GM08714 (cell line): ENCODE data around the gene MIPOL1.
"Not testable (repeated sequence)": the region's sequence is repeated elsewhere in the genome, so short reads cannot be mapped to it uniquely, and the experiment has no call there.

ENCODE experiments used
- H3K4me3 ChIP-seq: fragments of 200-500 bp; sonication (Bioruptor generic); 2 replicates; pipeline ENCODE4 v1.5.1; 2014; ENCODE audit warnings: mild to moderate bottlenecking, low read length, inconsistent platforms
- ZNF274 ChIP-seq: IDR thresholded peaks from 2 replicates; pipeline ENCODE4 v1.6.1; 2012; ENCODE audit warnings: mild to moderate bottlenecking, low read depth, low read length

Gene MIPOL1

DNA sequence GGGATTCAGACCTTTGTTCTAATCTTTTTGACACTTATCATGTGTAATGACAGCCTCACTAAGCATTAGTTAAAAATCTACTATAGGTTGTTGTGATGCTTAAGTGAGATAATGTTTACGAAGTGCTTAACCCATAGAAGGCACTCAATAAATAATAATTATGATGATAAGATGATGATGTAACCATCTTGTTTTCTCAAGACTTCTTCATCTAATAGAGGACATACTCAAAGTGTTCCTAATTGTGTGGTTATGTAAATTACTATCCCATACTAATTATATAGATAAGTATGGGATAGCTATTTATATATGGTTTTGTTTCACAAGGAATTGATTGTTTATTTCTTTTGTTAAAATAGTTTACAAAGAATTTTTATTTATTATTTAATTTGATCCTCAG is 76.9 kb downstream of the MIPOL1 start:
- H3K4me3 ChIP-seq: no peak overlapping the region
- no peak for TF ChIP-seq ZNF274

GRCh38 chr14:37275963-37276362 is 78.2 kb downstream of the MIPOL1 start:
- TF ChIP-seq ZNF274: no peak
- no peak overlapping the region for H3K4me3 ChIP-seq

- H3K4me3 ChIP-seq: no peak overlapping the region
- no peak for TF ChIP-seq ZNF274
Observed at GRCh38 chr14:37278636-37279538, 81.2 kb downstream of the MIPOL1 start.

GRCh38 chr14:37279818-37280217 is 82.1 kb downstream of the MIPOL1 start:
- no peak for TF ChIP-seq ZNF274
- no peak overlapping the region for H3K4me3 ChIP-seq

DNA sequence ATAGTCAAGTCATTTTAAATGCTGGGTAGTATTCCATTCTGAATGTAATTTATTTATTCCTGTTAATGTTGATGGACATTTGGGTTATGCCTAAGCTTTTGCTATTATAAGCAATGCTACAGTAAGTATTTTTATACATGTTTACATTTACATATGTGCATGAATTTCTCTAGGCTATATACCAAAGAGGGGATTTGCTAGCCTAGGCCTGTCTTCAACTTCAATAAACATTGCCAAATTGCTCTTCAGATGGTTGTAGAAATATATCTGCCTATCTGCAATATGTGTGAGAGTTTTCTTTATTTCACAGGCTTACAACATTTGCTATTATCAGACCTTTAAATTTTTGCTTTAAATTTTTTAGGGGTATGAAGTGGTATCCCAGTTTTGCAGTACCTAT is 87.0 kb downstream of the MIPOL1 start:
- TF ChIP-seq ZNF274: no peak
- no peak overlapping the region for H3K4me3 ChIP-seq

GRCh38 chr14:37285220-37285619 is 87.5 kb downstream of the MIPOL1 start:
- H3K4me3 ChIP-seq: no peak overlapping the region
- no peak for TF ChIP-seq ZNF274

GRCh38 chr14:37289688-37290087 is 92.0 kb downstream of the MIPOL1 start:
- H3K4me3 ChIP-seq: no peak overlapping the region
- no peak for TF ChIP-seq ZNF274

DNA sequence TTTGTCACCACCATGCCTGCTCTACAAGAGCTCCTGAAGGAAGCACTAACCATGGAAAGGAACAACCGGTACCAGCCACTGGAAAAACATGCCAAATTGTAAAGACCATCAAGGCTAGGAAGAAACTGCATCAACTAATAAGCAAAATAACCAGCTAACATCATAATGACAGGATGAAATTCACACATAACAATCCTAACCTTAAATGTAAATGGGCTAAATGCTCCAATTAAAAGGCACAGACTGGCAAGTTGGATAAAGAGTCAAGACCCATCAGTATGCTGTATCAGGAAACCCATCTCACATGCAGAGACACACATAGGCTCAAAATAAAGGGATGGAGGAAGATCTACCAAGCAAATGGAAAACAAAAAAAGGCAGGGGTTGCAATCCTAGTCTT is 97.5 kb downstream of the MIPOL1 start:
- H3K4me3 ChIP-seq: not testable (repeated sequence)

- no peak overlapping the region for H3K4me3 ChIP-seq
- no peak for TF ChIP-seq ZNF274
Observed at GRCh38 chr14:37311252-37311651, 113.5 kb downstream of the MIPOL1 start.

GRCh38 chr14:37318938-37319337 is 121.2 kb downstream of the MIPOL1 start:
- no peak for TF ChIP-seq ZNF274
- no peak overlapping the region for H3K4me3 ChIP-seq

GRCh38 chr14:37320106-37320505 is 122.4 kb downstream of the MIPOL1 start:
- no peak for TF ChIP-seq ZNF274
- H3K4me3 ChIP-seq: no peak overlapping the region

- H3K4me3 ChIP-seq: no peak overlapping the region
- no peak for TF ChIP-seq ZNF274
Observed at GRCh38 chr14:37325332-37325731, 127.6 kb downstream of the MIPOL1 start.

DNA sequence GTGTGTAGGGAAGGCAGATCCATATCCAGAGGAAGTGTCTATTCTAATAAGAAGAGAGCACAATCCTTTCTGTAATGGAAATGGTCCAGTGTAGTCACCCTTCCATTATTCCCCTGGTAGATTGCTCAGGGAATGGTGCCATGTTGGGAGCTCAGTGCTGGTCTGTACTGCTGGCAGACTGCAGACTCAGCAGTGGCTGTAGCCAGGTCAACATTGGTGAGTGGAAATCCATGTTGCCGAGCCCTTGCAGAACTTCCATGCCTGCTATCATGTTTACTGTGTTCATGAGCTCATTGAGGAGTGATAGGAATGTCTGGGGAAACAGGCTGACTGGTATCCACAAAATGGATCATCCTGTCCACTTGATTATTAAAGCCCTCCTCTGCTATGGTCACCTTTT is 128.7 kb downstream of the MIPOL1 start:
- H3K4me3 ChIP-seq: no peak overlapping the region
- TF ChIP-seq ZNF274: no peak

- not testable (repeated sequence) for H3K4me3 ChIP-seq
Observed at GRCh38 chr14:37327933-37328332, 130.2 kb downstream of the MIPOL1 start.

GRCh38 chr14:37328673-37329072 is 130.9 kb downstream of the MIPOL1 start:
- no peak for TF ChIP-seq ZNF274
- H3K4me3 ChIP-seq: no peak overlapping the region
